Ovary (tissue), 3 donors: ENCODE results near the gene TRIM32.

Experiments used
- POLR2A ChIP-seq: fragments of 450-650 bp; IDR thresholded peaks from one replicate; pipeline ENCODE4 v1.6.1; 2017; ENCODE audit warnings: antibody characterized with exemption, mild to moderate bottlenecking, moderate library complexity
- TF ChIP-seq, protein P1 (sequence below), 3 donors: fragments of 450-650 bp in 2 of 3; fragments of 200-600 bp in 1 of 3; IDR thresholded peaks; one replicate each; pipeline versions ENCODE4 v1.5.1 to v1.8.0; 2016 to 2022; ENCODE audit warnings: antibody characterized with exemption in 3 of 3, mild to moderate bottlenecking in 1 of 3
- donor health status: DM: no; HTN: no; CAD: no.

DNA sequence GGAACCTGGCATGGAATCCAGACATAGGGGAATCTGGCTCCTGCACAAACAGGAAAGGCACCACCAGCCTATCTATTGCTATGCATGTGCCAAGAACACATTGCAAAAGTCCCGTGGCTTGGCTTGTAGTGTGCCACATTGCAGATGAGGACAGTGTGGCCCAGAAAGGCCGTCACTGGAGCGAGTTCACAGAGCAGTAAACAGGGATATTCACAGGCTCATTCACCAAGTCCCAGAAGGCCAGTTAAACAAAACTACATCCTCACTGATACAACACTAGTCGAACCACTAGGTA is 39.6 kb upstream of the TRIM32 start:
- TF ChIP-seq, protein P1, sequence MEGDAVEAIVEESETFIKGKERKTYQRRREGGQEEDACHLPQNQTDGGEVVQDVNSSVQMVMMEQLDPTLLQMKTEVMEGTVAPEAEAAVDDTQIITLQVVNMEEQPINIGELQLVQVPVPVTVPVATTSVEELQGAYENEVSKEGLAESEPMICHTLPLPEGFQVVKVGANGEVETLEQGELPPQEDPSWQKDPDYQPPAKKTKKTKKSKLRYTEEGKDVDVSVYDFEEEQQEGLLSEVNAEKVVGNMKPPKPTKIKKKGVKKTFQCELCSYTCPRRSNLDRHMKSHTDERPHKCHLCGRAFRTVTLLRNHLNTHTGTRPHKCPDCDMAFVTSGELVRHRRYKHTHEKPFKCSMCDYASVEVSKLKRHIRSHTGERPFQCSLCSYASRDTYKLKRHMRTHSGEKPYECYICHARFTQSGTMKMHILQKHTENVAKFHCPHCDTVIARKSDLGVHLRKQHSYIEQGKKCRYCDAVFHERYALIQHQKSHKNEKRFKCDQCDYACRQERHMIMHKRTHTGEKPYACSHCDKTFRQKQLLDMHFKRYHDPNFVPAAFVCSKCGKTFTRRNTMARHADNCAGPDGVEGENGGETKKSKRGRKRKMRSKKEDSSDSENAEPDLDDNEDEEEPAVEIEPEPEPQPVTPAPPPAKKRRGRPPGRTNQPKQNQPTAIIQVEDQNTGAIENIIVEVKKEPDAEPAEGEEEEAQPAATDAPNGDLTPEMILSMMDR (IDR thresholded peaks at IDR 0.05): no peak
- TF ChIP-seq POLR2A: no peak
